ENCODE measurements around the gene VANGL2.

VANGL2 gene

GRCh38 chr1:160400223-160400645 lies at the start of gene VANGL2:
TSS of gene VANGL2 (plus strand) at chr1:160400564. CDS start at chr1:160415838, 15,274 bp downstream.
- DNase-seq: peak; percentile 44 to 75 (median 51)

- no peak for DNase-seq
Measured at GRCh38 chr1:160351629-160352028, 48.7 kb upstream of the VANGL2 start.

GRCh38 chr1:160352555-160352954 lies 47.8 kb upstream of the VANGL2 start:
- DNase-seq: no peak

- no peak for DNase-seq
Measured at GRCh38 chr1:160353223-160353622, 47.1 kb upstream of the VANGL2 start.

GRCh38 chr1:160354388-160354985 lies 45.9 kb upstream of the VANGL2 start:
- DNase-seq: peak; percentile 57 to 69 (median 59)

GRCh38 chr1:160357286-160358002 lies 42.9 kb upstream of the VANGL2 start:
- peak in 1 of 3 donors; percentile 18 for DNase-seq

GRCh38 chr1:160358073-160358472 lies 42.3 kb upstream of the VANGL2 start:
- no peak for DNase-seq

- DNase-seq: peak in 1 of 3 donors; percentile 10
Measured at GRCh38 chr1:160359559-160360226, 40.7 kb upstream of the VANGL2 start.

GRCh38 chr1:160360227-160360695 lies 40.1 kb upstream of the VANGL2 start:
- no peak for DNase-seq

GRCh38 chr1:160361199-160361598 lies 39.2 kb upstream of the VANGL2 start:
- no peak for DNase-seq

GRCh38 chr1:160361814-160362167 lies 38.6 kb upstream of the VANGL2 start:
- no peak for DNase-seq

GRCh38 chr1:160362168-160362957 lies 38.0 kb upstream of the VANGL2 start:
- peak; percentile 28 to 53 (median 52) for DNase-seq

- DNase-seq: no peak
Measured at GRCh38 chr1:160363010-160363409, 37.4 kb upstream of the VANGL2 start.

- no peak for DNase-seq
Measured at GRCh38 chr1:160363951-160364735, 36.2 kb upstream of the VANGL2 start.

- no peak for DNase-seq
Measured at GRCh38 chr1:160365325-160365724, 35.0 kb upstream of the VANGL2 start.

- no peak for DNase-seq
Measured at GRCh38 chr1:160366731-160367515, 33.4 kb upstream of the VANGL2 start, which contains the start of gene NHLH1. TSS of gene NHLH1 (plus strand) at chr1:160367071. CDS start at chr1:160370732, 3,661 bp downstream.

GRCh38 chr1:160367516-160367900 lies 32.9 kb upstream of the VANGL2 start:
- no peak for DNase-seq

- no peak for DNase-seq
Measured at GRCh38 chr1:160367934-160368923, 32.1 kb upstream of the VANGL2 start.

GRCh38 chr1:160369087-160369486 lies 31.3 kb upstream of the VANGL2 start:
- DNase-seq: no peak
